GM12878 (cell line): ENCODE data around the gene KRTAP4-1.

ENCODE experiments used
- BCL3 ChIP-seq: IDR thresholded peaks from 2 replicates; pipeline ENCODE4 v1.6.1; 2011; ENCODE audit warnings: borderline replicate concordance, low read depth, mild to moderate bottlenecking, moderate library complexity, low read length; ENCODE audit not compliant: insufficient read depth, poor library complexity, severe bottlenecking
- CTCF ChIP-seq, 3 experiments: IDR thresholded peaks in 2 of 3; conservative IDR thresholded peaks in 1 of 3; 2 replicates each; pipeline ENCODE4 v1.5.1; 2011; ENCODE audit warnings: low read depth in 3 of 3, low read length in 3 of 3, mild to moderate bottlenecking in 3 of 3, control low read depth in 2 of 3, moderate library complexity in 2 of 3, inconsistent platforms in 1 of 3, mixed read lengths in 1 of 3; ENCODE audit not compliant: control insufficient read depth in 2 of 3, insufficient read depth in 1 of 3; ENCODE audit errors: extremely low read depth in 1 of 3
- EZH2 ChIP-seq: IDR thresholded peaks from 2 replicates; pipeline ENCODE4 v1.6.1; 2012; ENCODE audit warnings: low read depth, mild to moderate bottlenecking, control low read depth, inconsistent platforms, low read length, borderline replicate concordance; ENCODE audit not compliant: control insufficient read depth
- MAX ChIP-seq: IDR thresholded peaks from 2 replicates; pipeline ENCODE4 v1.6.1; 2012; ENCODE audit warnings: low read depth, low read length, improper control_type of control experiment
- MEF2B ChIP-seq: fragments of 450-650 bp; IDR thresholded peaks from 2 replicates; pipeline ENCODE4 v1.6.1; 2018; ENCODE audit warnings: mild to moderate bottlenecking, moderate library complexity; ENCODE audit not compliant: partially characterized antibody, poor library complexity, severe bottlenecking
- MLLT1 ChIP-seq: fragments of 450-650 bp; IDR thresholded peaks from 2 replicates; pipeline ENCODE4 v1.6.1; 2016; ENCODE audit warnings: mild to moderate bottlenecking
- MTA3 ChIP-seq: IDR thresholded peaks from 2 replicates; pipeline ENCODE4 v1.6.1; 2012; ENCODE audit warnings: low read length, inconsistent platforms, borderline replicate concordance
- MYC ChIP-seq: IDR thresholded peaks from 2 replicates; pipeline ENCODE4 v1.6.1; 2011; ENCODE audit warnings: mild to moderate bottlenecking, low read length, moderate library complexity, inconsistent platforms; ENCODE audit not compliant: insufficient read depth, insufficient replicate concordance, insufficient read length, severe bottlenecking
- POLR2AphosphoS5 ChIP-seq: IDR thresholded peaks from 2 replicates; pipeline ENCODE4 v1.6.1; 2011; ENCODE audit warnings: mild to moderate bottlenecking, low read length, inconsistent platforms
- SMAD1 ChIP-seq: fragments of 450-650 bp; IDR thresholded peaks from 2 replicates; pipeline ENCODE4 v1.6.1; 2018; ENCODE audit warnings: mild to moderate bottlenecking, low read depth; ENCODE audit not compliant: partially characterized antibody
- TAF1 ChIP-seq: IDR thresholded peaks from 2 replicates; pipeline ENCODE4 v1.6.1; 2011; ENCODE audit warnings: mild to moderate bottlenecking, low read depth, low read length, borderline replicate concordance
- YY1 ChIP-seq: IDR thresholded peaks from 2 replicates; pipeline ENCODE4 v1.6.1; 2011; ENCODE audit warnings: low read depth, mild to moderate bottlenecking, low read length
- ZNF592 ChIP-seq: fragments of 450-650 bp; IDR thresholded peaks from 2 replicates; pipeline ENCODE4 v1.6.1; 2017; ENCODE audit warnings: mild to moderate bottlenecking, moderate library complexity
- TF ChIP-seq, protein P1 (sequence below): fragments of 450-650 bp; IDR thresholded peaks from 2 replicates; pipeline ENCODE4 v1.6.1; 2017; ENCODE audit warnings: low read depth, mild to moderate bottlenecking, moderate library complexity

- no peak for TF ChIP-seq EZH2
- no peak for TF ChIP-seq POLR2AphosphoS5
- no peak for TF ChIP-seq BCL3
- no peak for TF ChIP-seq CTCF (IDR thresholded peaks at IDR 0.05 in 2 of 3, conservative IDR thresholded peaks at IDR 0.05 in 1 of 3; ENCODE audit: control insufficient read depth in 2 of 3, extremely low read depth in 1 of 3, insufficient read depth in 1 of 3, low read depth in 3 of 3, low read length in 3 of 3)
- TF ChIP-seq MAX: no peak
- no peak for TF ChIP-seq TAF1
- TF ChIP-seq SMAD1: no peak
- TF ChIP-seq MEF2B: no peak
- TF ChIP-seq MLLT1: no peak
- TF ChIP-seq ZNF592: no peak
- TF ChIP-seq, protein P1, sequence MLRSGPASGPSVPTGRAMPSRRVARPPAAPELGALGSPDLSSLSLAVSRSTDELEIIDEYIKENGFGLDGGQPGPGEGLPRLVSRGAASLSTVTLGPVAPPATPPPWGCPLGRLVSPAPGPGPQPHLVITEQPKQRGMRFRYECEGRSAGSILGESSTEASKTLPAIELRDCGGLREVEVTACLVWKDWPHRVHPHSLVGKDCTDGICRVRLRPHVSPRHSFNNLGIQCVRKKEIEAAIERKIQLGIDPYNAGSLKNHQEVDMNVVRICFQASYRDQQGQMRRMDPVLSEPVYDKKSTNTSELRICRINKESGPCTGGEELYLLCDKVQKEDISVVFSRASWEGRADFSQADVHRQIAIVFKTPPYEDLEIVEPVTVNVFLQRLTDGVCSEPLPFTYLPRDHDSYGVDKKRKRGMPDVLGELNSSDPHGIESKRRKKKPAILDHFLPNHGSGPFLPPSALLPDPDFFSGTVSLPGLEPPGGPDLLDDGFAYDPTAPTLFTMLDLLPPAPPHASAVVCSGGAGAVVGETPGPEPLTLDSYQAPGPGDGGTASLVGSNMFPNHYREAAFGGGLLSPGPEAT: no peak
- TF ChIP-seq MYC: no peak
- no peak for TF ChIP-seq YY1
- no peak for TF ChIP-seq MTA3
Observed at GRCh38 chr17:41190328-41190727, 5.6 kb upstream of the KRTAP4-1 start.
